Raji (cell line): Measurements from ENCODE around the gene HOXA13.

ENCODE experiments used
- POLR2A ChIP-seq: IDR thresholded peaks from 2 replicates; pipeline ENCODE4 v1.6.1; 2011; ENCODE audit warnings: low read depth, low read length, control low read depth; ENCODE audit not compliant: insufficient read depth

The HOXA13 gene

GRCh38 chr7:27160546-27161213 is 39.2 kb downstream of the HOXA13 start:
- no peak for TF ChIP-seq POLR2A

- TF ChIP-seq POLR2A: no peak
Measured at GRCh38 chr7:27160145-27160545, 39.7 kb downstream of the HOXA13 start.

- TF ChIP-seq POLR2A: no peak
Measured at GRCh38 chr7:27159266-27160144, 40.4 kb downstream of the HOXA13 start.

- no peak for TF ChIP-seq POLR2A
Measured at GRCh38 chr7:27158436-27159265, 41.2 kb downstream of the HOXA13 start.

- TF ChIP-seq POLR2A: no peak
Measured at GRCh38 chr7:27157702-27158431, 42.0 kb downstream of the HOXA13 start.

GRCh38 chr7:27156916-27157701 is 42.8 kb downstream of the HOXA13 start:
- TF ChIP-seq POLR2A: no peak

GRCh38 chr7:27156508-27156898 is 43.4 kb downstream of the HOXA13 start, which contains the start of gene HOXA7:
Gene HOXA7 (minus strand): TSS chr7:27156675. CDS start chr7:27156545, 130 bp downstream.
- TF ChIP-seq POLR2A: no peak

- no peak for TF ChIP-seq POLR2A
Measured at GRCh38 chr7:27155816-27156507, 43.9 kb downstream of the HOXA13 start.

- no peak for TF ChIP-seq POLR2A
Measured at GRCh38 chr7:27154901-27155815, 44.7 kb downstream of the HOXA13 start.

GRCh38 chr7:27154369-27154768 is 45.5 kb downstream of the HOXA13 start:
- TF ChIP-seq POLR2A: no peak

- no peak for TF ChIP-seq POLR2A
Measured at GRCh38 chr7:27153526-27153925, 46.4 kb downstream of the HOXA13 start.

- no peak for TF ChIP-seq POLR2A
Measured at GRCh38 chr7:27152816-27153442, 47.0 kb downstream of the HOXA13 start.
